Left renal cortex interstitium (tissue), 4 donors: ENCODE data around the gene RGS14. TPM values are rescaled to one million over a fixed set of nuclear protein-coding genes. Genes with fewer than 3 reads are reported as not detected.

Experiments
- DNase-seq, 4 donors: peaks; one replicate each; pipeline ENCODE4 v3.0.0-alpha.2; 2013; ENCODE audit warnings: low read depth in 4 of 4, low spot score in 2 of 4, missing footprints in 1 of 4
- polyA plus RNA-seq, 4 donors: library from polyadenylated mRNA; unstranded; fragments of 120-200 nt; gene quantifications; one replicate each; pipeline ENCODE4 v1.2.1, GENCODE V29; 2013; ENCODE audit not compliant: insufficient read length in 4 of 4

RGS14 gene
- polyA plus RNA-seq = 10 to 100 TPM in 3 of 4 donors, 1 to 10 TPM in 1; 9.5 to 24.9 (median 16.9) TPM

GRCh38 chr5:177357459-177358351 is at the start of gene RGS14:
RGS14 (plus strand) TSS chr5:177357924; CDS start chr5:177358025, 101 bp downstream.
- no peak for DNase-seq

- no peak for DNase-seq
Measured at GRCh38 chr5:177308740-177309139, 49.0 kb upstream of the RGS14 start.

- no peak for DNase-seq
Measured at GRCh38 chr5:177309351-177310191, 48.2 kb upstream of the RGS14 start.

GRCh38 chr5:177310332-177310731 is 47.4 kb upstream of the RGS14 start:
- no peak for DNase-seq

GRCh38 chr5:177310757-177311391 is 46.9 kb upstream of the RGS14 start:
- no peak for DNase-seq

- DNase-seq = no peak
Measured at GRCh38 chr5:177311392-177311722, 46.4 kb upstream of the RGS14 start.

- DNase-seq = peak; percentile 71 to 92 (median 82)
Measured at GRCh38 chr5:177311723-177312648, 45.7 kb upstream of the RGS14 start, which contains the start of gene MXD3. MXD3 (minus strand) TSS chr5:177311898; CDS start chr5:177311830, 68 bp downstream.

GRCh38 chr5:177312649-177313181 is 45.0 kb upstream of the RGS14 start:
- no peak for DNase-seq

- no peak for DNase-seq
Measured at GRCh38 chr5:177313561-177314259, 44.0 kb upstream of the RGS14 start.

- DNase-seq = no peak
Measured at GRCh38 chr5:177314376-177315342, 43.1 kb upstream of the RGS14 start.

- DNase-seq = no peak
Measured at GRCh38 chr5:177315411-177315810, 42.3 kb upstream of the RGS14 start.

- no peak for DNase-seq
Measured at GRCh38 chr5:177316005-177316404, 41.7 kb upstream of the RGS14 start.

GRCh38 chr5:177317959-177318377 is 39.8 kb upstream of the RGS14 start:
- DNase-seq = peak in 1 of 4 donors; percentile 65

- no peak for DNase-seq
Measured at GRCh38 chr5:177319913-177320588, 37.7 kb upstream of the RGS14 start.

- no peak for DNase-seq
Measured at GRCh38 chr5:177320879-177321278, 36.8 kb upstream of the RGS14 start.

- no peak for DNase-seq
Measured at GRCh38 chr5:177325868-177326381, 31.8 kb upstream of the RGS14 start.
